Upper lobe of left lung (tissue), 4 donors: ENCODE data around the gene CACNA1A.

ENCODE experiments used
- POLR2A ChIP-seq, 4 donors: fragments of 450-650 bp; IDR thresholded peaks; one replicate each; pipeline ENCODE4 v1.5.1; 2016 to 2017; ENCODE audit warnings: antibody characterized with exemption in 4 of 4, mild to moderate bottlenecking in 2 of 4
- TF ChIP-seq, protein P1 (sequence below), 6 experiments: fragments of 450-650 bp in 4 of 6; fragments of 200-600 bp in 2 of 6; sonication (generic) in 2 of 6; IDR thresholded peaks; one replicate each; pipeline ENCODE4 v1.5.1; 2016 to 2019; ENCODE audit warnings: antibody characterized with exemption in 6 of 6

DNA sequence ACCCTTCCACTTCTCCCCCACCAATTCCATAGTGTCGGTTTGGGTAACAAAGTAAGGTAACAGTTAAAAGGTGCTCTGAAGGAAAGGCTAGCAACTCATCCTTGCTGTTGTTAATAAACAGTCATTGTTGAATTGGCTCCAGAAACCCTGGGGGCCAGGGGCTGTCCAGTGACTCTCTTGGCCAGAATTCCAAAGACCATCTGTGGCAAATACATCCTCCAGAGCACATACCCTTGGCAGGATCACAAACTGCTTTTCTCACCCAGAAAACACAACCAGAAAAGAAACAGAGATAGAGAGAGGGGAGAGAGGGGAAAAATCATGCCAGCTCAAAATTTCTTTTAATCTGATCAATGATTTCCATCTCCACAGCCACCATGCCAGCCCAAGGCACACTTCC, 22.1 kb downstream of the CACNA1A start:
- TF ChIP-seq POLR2A (IDR thresholded peaks at IDR 0.05), result no peak
- TF ChIP-seq, protein P1, sequence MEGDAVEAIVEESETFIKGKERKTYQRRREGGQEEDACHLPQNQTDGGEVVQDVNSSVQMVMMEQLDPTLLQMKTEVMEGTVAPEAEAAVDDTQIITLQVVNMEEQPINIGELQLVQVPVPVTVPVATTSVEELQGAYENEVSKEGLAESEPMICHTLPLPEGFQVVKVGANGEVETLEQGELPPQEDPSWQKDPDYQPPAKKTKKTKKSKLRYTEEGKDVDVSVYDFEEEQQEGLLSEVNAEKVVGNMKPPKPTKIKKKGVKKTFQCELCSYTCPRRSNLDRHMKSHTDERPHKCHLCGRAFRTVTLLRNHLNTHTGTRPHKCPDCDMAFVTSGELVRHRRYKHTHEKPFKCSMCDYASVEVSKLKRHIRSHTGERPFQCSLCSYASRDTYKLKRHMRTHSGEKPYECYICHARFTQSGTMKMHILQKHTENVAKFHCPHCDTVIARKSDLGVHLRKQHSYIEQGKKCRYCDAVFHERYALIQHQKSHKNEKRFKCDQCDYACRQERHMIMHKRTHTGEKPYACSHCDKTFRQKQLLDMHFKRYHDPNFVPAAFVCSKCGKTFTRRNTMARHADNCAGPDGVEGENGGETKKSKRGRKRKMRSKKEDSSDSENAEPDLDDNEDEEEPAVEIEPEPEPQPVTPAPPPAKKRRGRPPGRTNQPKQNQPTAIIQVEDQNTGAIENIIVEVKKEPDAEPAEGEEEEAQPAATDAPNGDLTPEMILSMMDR (IDR thresholded peaks at IDR 0.05), result no peak
